GM20000 (cell line): ENCODE measurements around the gene CSNK1G2.

Experiments
- DNase-seq: peaks from one replicate; pipeline ENCODE4 v3.0.0; 2012; ENCODE audit warnings: low spot score
- CTCF ChIP-seq: IDR thresholded peaks from 2 replicates; pipeline ENCODE4 v1.5.1; 2012; ENCODE audit warnings: mild to moderate bottlenecking, control low read depth; ENCODE audit errors: extremely low read depth, missing control alignments

CSNK1G2 gene

GRCh38 chr19:1936916-1937610, 3.9 kb upstream of the CSNK1G2 start:
- TF ChIP-seq CTCF, result no peak
- no peak for DNase-seq

- DNase-seq, result no peak
Measured at GRCh38 chr19:1938071-1938470, 2.9 kb upstream of the CSNK1G2 start.

GRCh38 chr19:1942078-1942933, 1.3 kb downstream of the CSNK1G2 start:
- peak; percentile 87 for DNase-seq
- TF ChIP-seq CTCF, result no peak

More at GRCh38 chr19:1938071-1938470, 2.9 kb upstream of the CSNK1G2 start:
- no peak for TF ChIP-seq CTCF

GRCh38 chr19:1942934-1943555, 2.1 kb downstream of the CSNK1G2 start:
- TF ChIP-seq CTCF, result no peak
- no peak for DNase-seq

GRCh38 chr19:1943661-1944087, 2.7 kb downstream of the CSNK1G2 start:
- DNase-seq, result no peak
- no peak for TF ChIP-seq CTCF

GRCh38 chr19:1944088-1944915, 3.3 kb downstream of the CSNK1G2 start:
- no peak for DNase-seq
- no peak for TF ChIP-seq CTCF
